ENCODE data around the gene PTPN3. TPM values are rescaled to one million over a fixed set of nuclear protein-coding genes. Genes with fewer than 3 reads are reported as not detected.
A peak's percentile ranks its signal among the peaks of the same experiment; 100 is the strongest.

The PTPN3 gene
- total RNA-seq, 2 donors from 2014 or later, result 16.9 to 20.3 TPM

- no peak for ATAC-seq (ENCODE audit: insufficient number of reproducible peaks, low FRiP score, low read depth)
- Histone ChIP-seq H3K9me3 (no peaks in the 10 kb centered on the region), H3K4me3 (no peak overlapping the region), H3K36me3 (no peaks in the 10 kb centered on the region), H3K27me3 (replicated peaks; ENCODE audit: insufficient read depth) (no peaks in the 10 kb centered on the region), H3K4me1 (ENCODE audit: control insufficient read depth in 1 of 2, low read depth in 2 of 2) (peaks cover 0 to 5% of the 10 kb centered on the region in 2 donors), H3K27ac (no peak overlapping the region)
- TF ChIP-seq CTCF (IDR thresholded peaks at IDR 0.05), result no peak
- no peak for DNase-seq (ENCODE audit: low spot score)
Measured at GRCh38 chr9:109336409-109336808, 161.7 kb downstream of the PTPN3 start.

GRCh38 chr9:109335929-109336328, 162.2 kb downstream of the PTPN3 start:
- Histone ChIP-seq H3K4me3 (no peak overlapping the region), H3K27me3 (replicated peaks; ENCODE audit: insufficient read depth) (no peaks in the 10 kb centered on the region), H3K4me1 (ENCODE audit: control insufficient read depth in 1 of 2, low read depth in 2 of 2) (peaks cover 0 to 10% of the 10 kb centered on the region in 2 donors), H3K36me3 (no peaks in the 10 kb centered on the region), H3K27ac (no peak overlapping the region), H3K9me3 (no peaks in the 10 kb centered on the region)
- no peak for TF ChIP-seq CTCF (IDR thresholded peaks at IDR 0.05)
- DNase-seq (ENCODE audit: low spot score), result no peak
- no peak for ATAC-seq (ENCODE audit: insufficient number of reproducible peaks, low FRiP score, low read depth)

GRCh38 chr9:109335121-109335520, 163.0 kb downstream of the PTPN3 start:
- Histone ChIP-seq H3K36me3 (no peaks in the 10 kb centered on the region), H3K27ac (no peak overlapping the region), H3K9me3 (no peaks in the 10 kb centered on the region), H3K27me3 (replicated peaks; ENCODE audit: insufficient read depth) (no peaks in the 10 kb centered on the region), H3K4me3 (no peak overlapping the region), H3K4me1 (ENCODE audit: control insufficient read depth in 1 of 2, low read depth in 2 of 2) (peaks cover 0 to 15% of the 10 kb centered on the region in 2 donors)
- no peak for TF ChIP-seq CTCF (IDR thresholded peaks at IDR 0.05)
- DNase-seq (ENCODE audit: low spot score), result no peak
- ATAC-seq (ENCODE audit: insufficient number of reproducible peaks, low FRiP score, low read depth), result no peak

- TF ChIP-seq CTCF (IDR thresholded peaks at IDR 0.05), result no peak
- Histone ChIP-seq H3K4me3 (no peak overlapping the region), H3K9me3 (no peaks in the 10 kb centered on the region), H3K36me3 (no peaks in the 10 kb centered on the region), H3K4me1 (ENCODE audit: control insufficient read depth in 1 of 2, low read depth in 2 of 2) (peaks cover 3 to 26% of the 10 kb centered on the region in 2 donors), H3K27ac (peak overlapping the region in 1 of 2 donors; percentile 45), H3K27me3 (replicated peaks; ENCODE audit: insufficient read depth) (no peaks in the 10 kb centered on the region)
- ATAC-seq (ENCODE audit: insufficient number of reproducible peaks, low FRiP score, low read depth) (no peak), DNase-seq (ENCODE audit: low spot score) (no peak)
Measured at GRCh38 chr9:109331353-109331752, 166.8 kb downstream of the PTPN3 start.

- no peak for ATAC-seq (ENCODE audit: insufficient number of reproducible peaks, low FRiP score, low read depth)
- Histone ChIP-seq H3K4me1 (ENCODE audit: control insufficient read depth in 1 of 2, low read depth in 2 of 2) (peaks cover 3 to 26% of the 10 kb centered on the region in 2 donors), H3K27ac (peak overlapping the region; percentile 46 to 64), H3K4me3 (peak overlapping the region; percentile 40), H3K36me3 (no peaks in the 10 kb centered on the region), H3K9me3 (no peaks in the 10 kb centered on the region), H3K27me3 (replicated peaks; ENCODE audit: insufficient read depth) (no peaks in the 10 kb centered on the region)
- TF ChIP-seq CTCF (IDR thresholded peaks at IDR 0.05), result no peak
- no peak for DNase-seq (ENCODE audit: low spot score)
Measured at GRCh38 chr9:109329638-109330258, 168.4 kb downstream of the PTPN3 start.
